SW 1271 (cell line): ENCODE measurements around the gene LEMD2.

Experiments used
- DNase-seq, 2 experiments: peaks; one replicate each; lab custom pipeline; 2025; lab: John Stamatoyannopoulos, UW

The LEMD2 gene

DNA sequence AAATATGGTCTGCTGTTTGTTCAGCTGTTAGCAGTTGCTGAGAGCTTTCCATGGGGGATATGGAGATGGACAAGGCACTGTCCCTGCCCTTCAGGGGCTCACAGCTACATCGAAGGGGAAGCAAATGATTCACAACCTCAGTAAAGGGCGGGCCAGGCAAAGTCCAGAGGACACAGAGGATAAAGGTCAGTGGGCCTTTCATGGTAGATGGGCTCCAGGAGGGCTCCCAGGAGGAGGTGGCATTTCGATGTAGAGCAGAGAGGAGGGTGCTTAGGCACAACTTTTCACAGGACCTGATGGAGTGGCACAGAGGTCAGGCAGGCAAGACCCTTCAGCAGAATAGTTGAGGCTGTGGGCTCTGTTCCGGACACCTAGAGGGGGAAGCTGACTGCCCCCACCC, 30.1 kb upstream of the LEMD2 start:
- no peak for DNase-seq

- DNase-seq: no peak
Measured at GRCh38 chr6:33818293-33818692, 29.4 kb upstream of the LEMD2 start.

GRCh38 chr6:33817489-33817888, 28.6 kb upstream of the LEMD2 start:
- no peak for DNase-seq

DNA sequence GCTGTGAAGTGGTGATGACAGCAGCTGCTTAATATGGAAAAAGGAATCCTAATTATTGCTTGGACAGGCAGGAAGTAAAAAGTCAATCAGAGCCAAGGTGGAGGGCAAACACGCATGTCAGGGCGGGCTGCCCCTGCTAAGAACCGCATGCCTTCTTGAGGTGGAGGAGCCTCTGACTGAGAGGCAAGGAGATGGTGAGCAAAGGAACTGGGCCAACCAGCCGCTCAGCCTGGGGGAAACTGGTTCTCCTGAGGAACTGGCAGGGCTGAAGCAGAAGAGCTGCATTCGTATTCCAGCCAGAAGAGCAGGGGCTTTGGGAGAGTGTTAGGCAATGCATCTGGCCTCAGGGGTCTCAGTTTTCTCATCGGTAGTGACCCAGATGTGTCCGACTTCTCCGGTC, 28.0 kb upstream of the LEMD2 start:
- DNase-seq: no peak

DNA sequence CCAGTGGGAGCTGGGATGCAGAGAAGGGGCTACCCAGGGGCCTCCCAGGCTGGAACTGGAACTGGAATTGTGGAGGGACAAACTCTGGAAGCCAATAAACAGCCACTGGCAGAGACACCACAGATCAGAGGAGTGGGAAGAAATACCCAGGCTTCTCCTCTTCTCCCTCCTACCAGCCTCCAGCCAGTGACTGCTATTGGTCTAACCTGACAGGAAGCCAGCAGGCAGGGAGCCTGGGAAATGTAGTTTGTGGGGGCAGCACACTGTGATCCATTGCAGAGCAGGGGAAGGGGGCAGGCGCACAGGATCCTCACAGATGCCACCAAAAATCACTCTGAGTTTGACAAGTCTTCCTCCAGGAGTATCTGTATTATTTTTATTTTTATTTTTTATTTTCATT, 26.9 kb upstream of the LEMD2 start:
- DNase-seq: peak in 1 of 2 experiments; percentile 43

DNA sequence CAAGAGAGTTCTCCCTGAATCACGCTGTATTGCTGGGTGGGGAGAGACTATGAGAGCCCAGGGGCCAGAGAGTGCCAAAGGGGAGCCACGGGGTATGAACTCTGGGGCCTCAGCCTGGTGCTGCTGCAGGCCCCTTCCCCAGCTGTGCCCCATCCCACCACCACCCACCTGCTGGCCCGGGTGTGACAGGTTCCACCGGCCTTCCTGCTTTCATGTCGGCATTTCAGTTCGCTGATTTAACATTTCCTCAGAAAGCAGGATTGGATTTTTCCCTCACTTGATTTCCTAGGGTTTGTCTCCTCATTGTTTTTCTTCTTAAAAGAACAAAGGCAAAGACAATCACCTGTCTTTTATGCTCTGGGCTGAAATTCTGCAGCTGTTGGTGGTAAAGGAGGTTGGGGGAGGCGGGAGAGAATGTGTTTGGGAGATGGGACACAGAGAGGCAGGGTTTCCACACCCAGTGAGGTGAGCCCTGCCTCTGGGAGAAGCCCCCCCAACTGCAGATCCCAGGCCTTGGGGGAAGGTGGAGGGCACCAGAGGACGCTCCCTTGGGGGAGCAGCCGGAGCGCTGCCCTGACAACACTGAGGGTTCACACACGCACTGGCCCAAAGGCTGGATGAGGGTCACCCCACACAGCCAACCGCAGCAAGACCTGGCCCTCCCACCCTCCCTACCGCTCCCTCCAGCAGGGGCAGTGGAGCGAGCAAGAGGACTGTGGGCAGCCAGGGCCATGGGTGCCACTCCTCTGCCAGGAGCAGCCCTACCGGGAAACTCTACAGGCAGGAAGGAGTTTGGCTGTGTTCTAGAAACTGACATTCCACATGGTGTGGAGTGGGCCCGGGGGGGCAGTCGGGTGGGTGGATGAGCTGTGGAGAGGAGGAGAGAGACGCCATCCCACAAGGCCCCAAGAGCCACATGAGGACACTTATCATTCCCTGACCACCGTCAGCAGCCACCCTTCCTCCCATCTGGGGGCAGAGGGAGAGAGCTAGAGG, 25.4 kb upstream of the LEMD2 start:
- DNase-seq: no peak

DNA sequence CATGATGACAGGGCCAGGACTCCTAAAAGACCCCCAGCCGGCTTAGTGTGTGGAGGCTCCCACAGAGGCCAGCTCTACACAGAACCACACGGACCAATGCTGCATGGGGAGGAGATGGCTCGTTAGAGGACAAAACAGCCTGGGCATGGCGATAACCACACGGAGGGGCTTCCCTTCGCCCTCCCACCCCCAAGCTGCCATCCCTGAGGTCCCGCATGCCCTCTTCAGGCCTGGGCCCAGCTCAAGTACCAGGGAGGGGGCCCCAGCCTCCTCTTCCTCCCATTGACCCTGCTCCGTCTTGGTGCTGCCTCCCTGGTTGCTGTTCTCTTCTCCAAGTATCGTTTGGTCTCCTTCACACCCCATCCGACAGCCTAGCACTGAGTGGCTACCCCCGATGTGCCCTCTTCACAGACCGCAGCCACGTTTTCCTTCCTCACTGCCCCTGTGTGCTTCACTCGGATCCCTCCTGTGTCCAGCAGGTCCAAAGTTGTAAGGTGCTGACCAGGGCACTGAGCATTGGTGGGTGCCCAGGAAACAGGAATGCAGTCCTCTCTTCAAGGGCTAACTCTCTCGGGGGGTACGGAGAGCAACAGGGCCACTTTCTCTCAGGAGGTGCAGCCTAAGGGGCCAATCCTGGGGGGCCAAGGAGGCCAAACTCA, 24.4 kb upstream of the LEMD2 start:
- DNase-seq: no peak

DNA sequence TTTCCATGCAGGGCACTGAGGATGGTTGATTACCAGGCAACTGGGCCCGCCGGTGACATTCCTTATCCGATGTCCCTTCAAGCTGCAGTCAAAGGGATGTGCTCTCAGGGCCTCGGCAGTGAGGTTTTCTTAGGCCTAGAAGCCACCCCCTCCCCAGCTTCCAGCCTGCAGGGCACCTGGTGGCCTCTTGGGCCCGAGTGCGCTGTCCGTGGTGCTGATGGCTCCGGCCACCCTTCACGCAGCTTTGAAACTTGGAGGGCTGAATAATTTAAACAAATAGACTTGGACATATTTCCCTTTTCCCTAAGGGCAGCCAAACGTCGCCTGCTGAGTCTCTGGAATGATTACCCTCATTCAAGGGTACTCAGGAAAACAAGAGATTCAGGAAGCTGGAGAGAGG, 23.7 kb upstream of the LEMD2 start:
- DNase-seq: no peak

DNA sequence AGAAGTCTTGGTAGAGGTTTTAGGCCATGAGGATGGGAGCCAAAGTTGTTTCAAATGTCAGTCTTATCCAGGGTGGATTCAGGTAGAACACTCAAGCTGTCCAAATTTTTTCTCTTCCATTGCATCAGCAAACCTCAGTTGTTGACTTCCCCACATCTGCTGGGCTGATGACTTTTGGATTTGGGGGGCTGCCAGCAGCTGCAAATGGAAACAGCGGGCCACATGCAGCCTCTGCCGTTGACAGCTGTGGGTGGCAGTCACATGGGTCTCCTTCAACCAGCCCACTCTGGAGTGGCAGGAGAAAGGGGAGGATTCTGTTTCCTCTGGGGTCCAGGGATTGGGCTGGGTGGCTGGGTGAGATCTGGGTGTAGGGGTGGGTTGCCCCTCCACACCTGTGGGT, 20.7 kb upstream of the LEMD2 start:
- DNase-seq: no peak

DNA sequence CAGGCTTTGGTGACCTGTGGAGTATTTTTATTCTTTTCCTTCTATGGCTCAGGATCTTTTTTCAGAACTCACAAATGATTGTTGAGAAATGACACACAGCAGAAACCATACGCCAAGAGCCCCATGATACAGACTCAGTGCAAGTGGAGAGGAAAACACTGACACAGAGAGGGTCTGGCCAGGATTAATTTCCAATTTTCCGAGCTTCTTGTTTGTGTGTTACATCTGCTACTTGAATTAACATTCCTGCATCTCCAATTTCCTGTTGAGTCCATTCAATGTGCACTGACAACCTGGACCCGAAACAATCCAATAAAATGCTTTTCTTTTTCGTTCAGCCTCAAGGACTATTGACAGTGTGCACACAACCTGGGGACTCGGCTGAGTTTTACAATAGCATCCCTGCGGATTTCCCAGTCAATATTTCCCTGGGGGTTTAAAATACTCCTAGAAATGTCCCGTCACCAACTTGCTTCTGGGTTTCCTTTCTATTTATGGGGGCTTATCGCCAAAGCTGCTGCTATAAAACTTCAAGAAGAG, 19.8 kb upstream of the LEMD2 start:
- DNase-seq: no peak

- DNase-seq: no peak
Measured at GRCh38 chr6:33807606-33808005, 18.7 kb upstream of the LEMD2 start.

GRCh38 chr6:33806841-33807240, 17.9 kb upstream of the LEMD2 start:
- DNase-seq: no peak

GRCh38 chr6:33803571-33804053, 14.7 kb upstream of the LEMD2 start, which contains the start of gene MLN:
Gene MLN (minus strand): TSS chr6:33804003. CDS start chr6:33801163, 2,840 bp downstream.
- DNase-seq: no peak

- no peak for DNase-seq
Measured at GRCh38 chr6:33802186-33802958, 13.4 kb upstream of the LEMD2 start.

DNA sequence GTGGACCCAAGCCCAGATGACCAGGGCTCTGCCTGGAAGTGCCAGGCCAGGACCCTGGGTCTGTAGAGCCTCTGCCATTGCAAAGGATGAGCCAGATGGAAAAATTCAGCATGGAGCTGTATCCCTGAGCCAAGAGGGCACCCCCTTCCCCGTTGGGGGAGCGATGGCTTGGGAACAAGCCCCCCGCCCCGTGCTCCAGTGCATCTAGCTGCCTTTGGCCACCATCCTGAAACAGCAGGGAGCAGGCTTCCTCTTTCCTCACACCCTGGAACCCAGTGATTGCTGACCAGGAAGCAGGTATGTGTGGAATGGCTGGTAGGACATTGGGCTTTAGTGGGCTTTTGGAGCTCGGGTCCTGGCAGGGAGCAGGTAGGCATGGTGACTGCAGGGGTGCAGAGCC, 12.7 kb upstream of the LEMD2 start:
- no peak for DNase-seq

DNA sequence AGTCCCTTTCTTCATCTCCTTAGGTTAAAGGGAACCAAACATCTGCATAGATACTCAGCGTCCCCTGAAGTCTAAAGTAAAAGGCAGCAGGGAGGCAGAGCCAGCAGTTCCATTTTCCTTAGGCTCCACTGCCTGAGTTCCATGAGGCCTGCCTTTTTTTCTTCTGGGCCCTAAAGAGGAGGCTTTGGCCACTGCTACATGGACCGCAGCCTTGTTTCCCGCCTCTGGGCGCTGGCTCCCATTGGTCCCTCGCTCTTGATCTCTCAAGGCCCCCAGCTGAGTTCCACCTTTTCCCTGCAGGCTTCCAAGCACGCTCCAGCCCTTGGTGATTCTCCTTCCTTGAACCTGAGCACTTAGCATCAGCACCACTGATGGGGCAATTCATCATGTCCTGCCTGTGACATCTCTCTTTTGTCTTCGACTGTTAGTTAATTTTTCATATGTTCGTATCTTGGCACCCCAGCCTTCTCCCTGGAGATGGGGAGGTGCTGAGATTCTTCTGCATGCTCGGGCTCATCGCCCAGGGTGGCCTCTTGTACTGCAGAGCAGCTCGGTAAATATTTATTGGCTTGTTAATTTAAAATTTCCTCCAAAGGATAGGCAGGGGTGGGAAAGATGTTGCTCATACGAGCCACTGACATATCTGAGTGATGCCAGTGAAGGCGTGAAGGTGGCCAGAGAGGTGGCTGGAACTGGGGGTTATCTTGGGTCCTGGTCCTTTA, 11.5 kb upstream of the LEMD2 start:
- DNase-seq: no peak

- DNase-seq: no peak
Measured at GRCh38 chr6:33799454-33800113, 10.7 kb upstream of the LEMD2 start.

DNA sequence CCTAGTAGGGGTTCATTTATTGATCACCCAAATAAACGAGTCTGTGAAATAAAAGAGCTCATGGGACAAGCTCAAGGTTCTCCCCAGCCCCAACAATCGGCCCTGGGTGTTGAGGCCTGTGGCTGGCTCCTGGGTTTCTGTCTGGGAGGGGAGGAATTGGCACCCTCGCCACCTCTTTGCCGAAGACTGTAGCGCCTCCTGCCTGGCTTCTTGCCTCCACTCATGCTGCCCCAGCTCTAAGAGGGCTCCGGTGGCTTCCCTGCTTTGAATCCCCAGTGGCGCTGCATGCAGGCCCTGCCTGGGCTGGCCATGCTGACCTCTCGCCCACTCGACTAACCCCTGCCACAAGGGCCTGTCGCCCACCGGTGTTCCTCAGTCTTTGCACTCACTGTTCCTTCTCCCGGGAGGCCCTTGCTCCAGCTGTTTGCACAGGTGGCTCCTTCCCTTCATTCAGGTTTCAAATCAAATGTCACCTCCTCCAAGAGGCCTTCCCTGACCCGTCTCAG, 9.5 kb upstream of the LEMD2 start:
- no peak for DNase-seq

DNA sequence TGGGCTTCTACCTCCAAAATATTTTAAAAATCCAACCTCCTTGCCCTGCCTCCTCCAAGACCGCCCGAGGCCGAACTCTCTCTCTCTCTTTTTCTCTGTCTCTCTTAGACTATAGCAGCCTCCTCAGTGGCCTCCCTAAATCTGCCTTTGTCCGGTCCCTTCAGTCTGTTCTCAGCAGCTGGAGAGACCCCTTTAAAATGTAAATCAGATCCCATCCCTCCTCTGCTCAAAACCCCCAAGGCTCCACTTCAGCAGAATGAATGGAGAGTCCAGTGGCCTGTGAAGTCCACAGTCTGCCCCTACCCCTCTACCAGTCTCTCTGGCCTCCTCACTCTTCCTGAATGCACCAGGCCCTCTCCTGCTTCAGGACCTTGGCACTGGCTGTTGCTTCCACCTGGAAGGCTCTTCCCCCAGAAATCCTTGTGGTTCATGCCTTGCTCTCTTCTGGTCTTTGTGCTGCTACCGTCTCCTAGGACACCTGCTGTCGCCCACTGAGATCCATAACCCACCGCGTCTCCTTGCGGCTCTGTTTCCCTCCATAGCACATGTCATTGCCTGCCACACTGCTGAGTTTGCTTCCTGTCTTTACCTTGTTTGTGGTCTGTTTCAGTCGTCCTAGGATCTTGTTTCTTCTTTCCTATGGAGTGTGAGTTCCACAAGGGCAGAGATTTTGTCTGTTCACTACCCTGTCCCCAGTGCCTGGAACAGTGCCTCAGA, 8.9 kb upstream of the LEMD2 start:
- DNase-seq: no peak
